Lower leg skin (tissue), 3 donors: Measurements from ENCODE around the gene SH3RF3.

Experiments
- POLR2A ChIP-seq, 2 donors: fragments of 450-650 bp; IDR thresholded peaks; one replicate each; pipeline ENCODE4 v1.6.1; 2016 to 2017; ENCODE audit warnings: antibody characterized with exemption in 2 of 2, mild to moderate bottlenecking in 1 of 2, moderate library complexity in 1 of 2
- TF ChIP-seq, protein P1 (sequence below), 3 donors: fragments of 450-650 bp; IDR thresholded peaks; one replicate each; pipeline ENCODE4 v1.5.1; 2016; ENCODE audit warnings: antibody characterized with exemption in 3 of 3, mild to moderate bottlenecking in 3 of 3, moderate library complexity in 2 of 3

- no peak for TF ChIP-seq POLR2A (IDR thresholded peaks at IDR 0.05)
- TF ChIP-seq, protein P1, sequence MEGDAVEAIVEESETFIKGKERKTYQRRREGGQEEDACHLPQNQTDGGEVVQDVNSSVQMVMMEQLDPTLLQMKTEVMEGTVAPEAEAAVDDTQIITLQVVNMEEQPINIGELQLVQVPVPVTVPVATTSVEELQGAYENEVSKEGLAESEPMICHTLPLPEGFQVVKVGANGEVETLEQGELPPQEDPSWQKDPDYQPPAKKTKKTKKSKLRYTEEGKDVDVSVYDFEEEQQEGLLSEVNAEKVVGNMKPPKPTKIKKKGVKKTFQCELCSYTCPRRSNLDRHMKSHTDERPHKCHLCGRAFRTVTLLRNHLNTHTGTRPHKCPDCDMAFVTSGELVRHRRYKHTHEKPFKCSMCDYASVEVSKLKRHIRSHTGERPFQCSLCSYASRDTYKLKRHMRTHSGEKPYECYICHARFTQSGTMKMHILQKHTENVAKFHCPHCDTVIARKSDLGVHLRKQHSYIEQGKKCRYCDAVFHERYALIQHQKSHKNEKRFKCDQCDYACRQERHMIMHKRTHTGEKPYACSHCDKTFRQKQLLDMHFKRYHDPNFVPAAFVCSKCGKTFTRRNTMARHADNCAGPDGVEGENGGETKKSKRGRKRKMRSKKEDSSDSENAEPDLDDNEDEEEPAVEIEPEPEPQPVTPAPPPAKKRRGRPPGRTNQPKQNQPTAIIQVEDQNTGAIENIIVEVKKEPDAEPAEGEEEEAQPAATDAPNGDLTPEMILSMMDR (IDR thresholded peaks at IDR 0.05), result no peak
These were observed 20.1 kb downstream of the SH3RF3 start for GRCh38 chr2:109148991-109149645.
